MCF 10A (cell line): ENCODE results near the gene CLNK. TPM values are rescaled to one million over a fixed set of nuclear protein-coding genes. Genes with fewer than 3 reads are reported as not detected.

Experiments
- BruUV-seq: library from RNA; stranded (reverse); fragments of 400-500 nt; replicated peaks from 2 replicates; lab custom pipeline; 2021; lab: Mats Ljungman, UMichigan
- CTCF ChIA-PET: fragments of 300-600 bp; sonication (Branson Sonifier 250); formaldehyde crosslinking; extraction: SDS; loops from one replicate; lab custom pipeline; 2021; ENCODE audit warnings: antibody characterized with exemption, inconsistent platforms; lab: Yijun Ruan, JAX
- POLR2A ChIA-PET: fragments of 300-600, 350-650 bp; sonication (Branson Sonifier 250); formaldehyde crosslinking; extraction: SDS; loops from one replicate; lab custom pipeline; 2020; ENCODE audit warnings: antibody characterized with exemption, inconsistent platforms; lab: Yijun Ruan, JAX
- DNase-seq: peaks from one replicate; pipeline ENCODE4 v3.0.0-alpha.2; 2018; ENCODE audit not compliant: unreplicated experiment
- H3K27ac Mint-ChIP-seq: one replicate; pipeline ENCODE4 v1.8.0; 2022; ENCODE audit warnings: mild to moderate bottlenecking, low read depth, mixed read lengths; ENCODE audit not compliant: unreplicated experiment
- H3K27me3 Mint-ChIP-seq: one replicate; pipeline ENCODE4 v1.8.0; 2022; ENCODE audit warnings: mixed read lengths; ENCODE audit not compliant: insufficient read depth, unreplicated experiment
- H3K36me3 Mint-ChIP-seq: one replicate; pipeline ENCODE4 v1.8.0; 2022; ENCODE audit warnings: mild to moderate bottlenecking, moderate library complexity, mixed read lengths; ENCODE audit not compliant: insufficient read depth, unreplicated experiment
- H3K4me1 Mint-ChIP-seq: one replicate; pipeline ENCODE4 v1.8.0; 2022; ENCODE audit warnings: mixed read lengths; ENCODE audit not compliant: insufficient read depth, unreplicated experiment
- H3K4me3 Mint-ChIP-seq: one replicate; pipeline ENCODE4 v1.8.0; 2022; ENCODE audit warnings: mild to moderate bottlenecking, moderate library complexity, mixed read lengths; ENCODE audit not compliant: unreplicated experiment
- H3K9me3 Mint-ChIP-seq: one replicate; pipeline ENCODE4 v1.8.0; 2022; ENCODE audit warnings: mixed read lengths; ENCODE audit not compliant: unreplicated experiment
- intact Hi-C: fragments of 100-400 bp; cut with micrococcal nuclease; formaldehyde crosslinking; loops from 2 replicates; pipeline ENCODE4 v1.14.1; 2022
- total RNA-seq: library from RNA; stranded (reverse); gene quantifications from 2 replicates; pipeline ENCODE4 v1.2.3, GENCODE V29; 2022
- TF ChIP-seq, protein P1 (sequence below): fragments of 200-600 bp; IDR thresholded peaks from one replicate; pipeline ENCODE4 v1.8.0; 2022; ENCODE audit warnings: antibody characterized with exemption, mild to moderate bottlenecking; ENCODE audit not compliant: unreplicated experiment

Gene CLNK
- total RNA-seq, 1 experiment from 2014 or later: not detected

GRCh38 chr4:10688022-10688421 is 3.5 kb upstream of the CLNK start:
- intact Hi-C loops: no loop called here
- TF ChIP-seq, protein P1, sequence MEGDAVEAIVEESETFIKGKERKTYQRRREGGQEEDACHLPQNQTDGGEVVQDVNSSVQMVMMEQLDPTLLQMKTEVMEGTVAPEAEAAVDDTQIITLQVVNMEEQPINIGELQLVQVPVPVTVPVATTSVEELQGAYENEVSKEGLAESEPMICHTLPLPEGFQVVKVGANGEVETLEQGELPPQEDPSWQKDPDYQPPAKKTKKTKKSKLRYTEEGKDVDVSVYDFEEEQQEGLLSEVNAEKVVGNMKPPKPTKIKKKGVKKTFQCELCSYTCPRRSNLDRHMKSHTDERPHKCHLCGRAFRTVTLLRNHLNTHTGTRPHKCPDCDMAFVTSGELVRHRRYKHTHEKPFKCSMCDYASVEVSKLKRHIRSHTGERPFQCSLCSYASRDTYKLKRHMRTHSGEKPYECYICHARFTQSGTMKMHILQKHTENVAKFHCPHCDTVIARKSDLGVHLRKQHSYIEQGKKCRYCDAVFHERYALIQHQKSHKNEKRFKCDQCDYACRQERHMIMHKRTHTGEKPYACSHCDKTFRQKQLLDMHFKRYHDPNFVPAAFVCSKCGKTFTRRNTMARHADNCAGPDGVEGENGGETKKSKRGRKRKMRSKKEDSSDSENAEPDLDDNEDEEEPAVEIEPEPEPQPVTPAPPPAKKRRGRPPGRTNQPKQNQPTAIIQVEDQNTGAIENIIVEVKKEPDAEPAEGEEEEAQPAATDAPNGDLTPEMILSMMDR: no peak
- no peak for DNase-seq
- no TSS peak for BruUV-seq
- H3K9me3 Mint-ChIP-seq: peaks cover 37% of the 10 kb centered on the region
- CTCF ChIA-PET: no interaction called here
- H3K27me3 Mint-ChIP-seq: no peaks in the 10 kb centered on the region
- POLR2A ChIA-PET: no interaction called here
- H3K36me3 Mint-ChIP-seq: no peaks in the 10 kb centered on the region
- no peak overlapping the region for H3K27ac Mint-ChIP-seq
- H3K4me1 Mint-ChIP-seq: no peaks in the 10 kb centered on the region
- H3K4me3 Mint-ChIP-seq: no peak overlapping the region

- POLR2A ChIA-PET: no interaction called here
- H3K27me3 Mint-ChIP-seq: no peaks in the 10 kb centered on the region
- H3K4me1 Mint-ChIP-seq: no peaks in the 10 kb centered on the region
- TF ChIP-seq, protein P1: no peak
- BruUV-seq: no TSS peak
- H3K9me3 Mint-ChIP-seq: peaks cover 37% of the 10 kb centered on the region
- CTCF ChIA-PET: no interaction called here
- no peaks in the 10 kb centered on the region for H3K36me3 Mint-ChIP-seq
- DNase-seq: no peak
- no peak overlapping the region for H3K4me3 Mint-ChIP-seq
- H3K27ac Mint-ChIP-seq: no peak overlapping the region
- intact Hi-C loops: no loop called here
Measured at GRCh38 chr4:10687526-10687925, 3.0 kb upstream of the CLNK start.

- TF ChIP-seq, protein P1: no peak
- Mint-ChIP-seq H3K9me3 (peaks cover 26% of the 10 kb centered on the region), H3K27me3 (no peaks in the 10 kb centered on the region), H3K27ac (no peak overlapping the region), H3K4me3 (no peak overlapping the region), H3K4me1 (no peaks in the 10 kb centered on the region), H3K36me3 (no peaks in the 10 kb centered on the region)
- ChIA-PET POLR2A (interaction anchor here (0.6 to 1.1 kb wide), 2 partner anchors 81 to 1419 kb away, joined by 3 read pairs; no protein-coding TSS in a partner anchor), CTCF (interaction anchor here (0.7 kb wide), 1 partner anchor 103 kb away, joined by 3 read pairs; no protein-coding TSS in a partner anchor)
- DNase-seq: no peak
- no TSS peak for BruUV-seq
- intact Hi-C loops: no loop called here
Measured at GRCh38 chr4:10682397-10682796, 2.2 kb downstream of the CLNK start.

DNA sequence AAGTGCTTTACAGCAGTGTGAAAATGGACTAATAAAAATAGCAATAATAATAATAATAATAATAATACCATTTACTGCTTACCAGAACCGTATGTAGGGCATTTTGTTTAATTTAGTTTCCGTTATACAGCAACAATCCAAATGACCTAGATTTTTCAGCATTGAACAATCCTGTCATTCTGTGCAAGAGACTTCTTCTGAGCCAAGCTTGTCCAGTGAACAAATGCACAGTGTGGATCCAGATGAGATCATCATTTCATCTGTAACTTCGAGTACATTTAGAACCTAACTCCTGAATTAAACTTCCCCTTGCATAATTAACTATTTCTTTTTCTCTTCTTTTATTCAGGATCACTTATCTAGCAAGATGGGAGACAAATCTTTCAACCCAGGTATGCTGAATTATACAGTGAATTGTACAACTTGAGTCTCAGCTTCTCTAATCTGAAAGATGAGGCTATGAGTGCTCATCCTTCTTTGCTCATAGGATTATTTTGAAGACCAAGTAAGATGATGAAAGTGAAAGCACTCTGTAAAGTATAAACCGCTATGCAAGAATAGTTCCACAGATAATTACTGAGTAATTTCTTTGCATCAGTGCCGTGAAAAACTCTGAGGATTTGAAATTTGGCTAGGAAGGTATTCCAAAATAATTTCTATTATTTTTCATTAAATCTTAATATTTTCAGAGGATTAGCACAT is 6.6 kb downstream of the CLNK start:
- H3K27me3 Mint-ChIP-seq: no peaks in the 10 kb centered on the region

More for the DNA sequence above, 6.6 kb downstream of the CLNK start:
- Mint-ChIP-seq H3K9me3 (peaks cover 36% of the 10 kb centered on the region), H3K27ac (no peak overlapping the region), H3K4me3 (no peak overlapping the region), H3K4me1 (no peaks in the 10 kb centered on the region), H3K36me3 (no peaks in the 10 kb centered on the region)
- DNase-seq: no peak
- intact Hi-C loops: no loop called here
- ChIA-PET POLR2A (no interaction called here), CTCF (no interaction called here)
- no TSS peak for BruUV-seq
- TF ChIP-seq, protein P1: no peak
